ENCODE results near the gene ASTL. TPM values are rescaled to one million over a fixed set of nuclear protein-coding genes. Genes with fewer than 3 reads are reported as not detected.
A peak's percentile ranks its signal among the peaks of the same experiment; 100 is the strongest.

ASTL gene
- total RNA-seq, 1 experiment from 2014 or later: not detected

DNA sequence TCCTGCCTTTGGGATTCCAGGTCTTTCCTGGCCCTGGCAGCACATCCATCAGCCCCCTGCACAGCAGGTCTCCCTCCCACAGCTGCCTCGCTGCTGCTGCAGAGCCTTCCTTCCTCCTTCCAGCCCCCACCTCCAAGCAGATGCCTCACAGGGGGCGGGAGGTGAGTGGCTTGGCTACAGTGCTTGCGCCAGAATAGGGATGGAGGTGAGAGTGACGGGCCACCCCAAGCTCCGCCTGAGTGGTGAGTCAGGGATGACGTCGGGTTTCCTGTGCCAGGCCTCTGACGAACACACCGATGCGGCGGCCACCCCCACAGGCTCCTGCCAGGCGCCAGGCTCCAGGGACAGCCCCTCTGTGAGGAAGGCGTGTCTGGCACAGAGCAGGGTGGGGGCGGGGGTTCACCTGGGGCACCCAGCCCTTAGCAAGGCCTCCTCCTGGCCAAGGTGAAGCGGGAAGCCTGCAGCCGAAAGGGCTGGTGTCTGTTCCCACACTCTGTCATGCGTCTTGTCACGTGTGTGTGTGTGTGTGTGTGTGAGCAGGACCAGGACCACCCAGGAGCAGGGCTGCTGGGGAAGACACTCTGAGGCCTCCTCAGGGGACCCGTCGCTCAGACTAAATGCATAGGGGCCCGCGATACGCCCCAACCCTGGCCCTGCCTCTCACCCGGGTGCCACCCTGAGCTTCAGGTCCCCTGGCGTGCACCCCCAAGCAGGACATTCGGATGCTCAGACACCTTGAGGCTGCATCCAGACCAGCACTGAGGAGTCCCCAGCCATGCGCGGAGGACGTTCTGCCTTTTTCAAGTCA, 10.3 kb upstream of the ASTL start:
- DNase-seq (peak; percentile 50), ATAC-seq (peak; percentile 40; the same call in 1 of the 2 replicates)
- Histone ChIP-seq H3F3A (ENCODE audit: low read length, unreplicated experiment) (no peaks in the 10 kb centered on the region), H4K20me1 (ENCODE audit: low read length) (no peaks in the 10 kb centered on the region), H3K4me1 (ENCODE audit: insufficient read depth, low read length) (peaks cover 11% of the 10 kb centered on the region), H3K4me2 (ENCODE audit: low read length) (no peak overlapping the region), H2AFZ (ENCODE audit: low read length) (no peak overlapping the region), H3K9me2 (replicated peaks; ENCODE audit: low read length) (no peaks in the 10 kb centered on the region), H3K9me3 (ENCODE audit: low read length) (no peaks in the 10 kb centered on the region), H3K27ac (ENCODE audit: low read length) (no peak overlapping the region), H3K9ac (ENCODE audit: low read length) (no peak overlapping the region), H3K79me2 (ENCODE audit: low read length) (peaks cover 12% of the 10 kb centered on the region), H3K27me3 (ENCODE audit: low read length) (no peaks in the 10 kb centered on the region), H3K4me3 (ENCODE audit: low read length) (no peak overlapping the region), H3K36me3 (ENCODE audit: low read depth, low read length) (no peaks in the 10 kb centered on the region)
- ChIA-PET CTCF (no interaction called here), POLR2A (ENCODE audit: unreplicated experiment) (no interaction called here)
- no TSS peak for BruUV-seq (replicated peaks)
- intact Hi-C loops (cut with micrococcal nuclease): no loop called here
- TF ChIP-seq, protein P1, sequence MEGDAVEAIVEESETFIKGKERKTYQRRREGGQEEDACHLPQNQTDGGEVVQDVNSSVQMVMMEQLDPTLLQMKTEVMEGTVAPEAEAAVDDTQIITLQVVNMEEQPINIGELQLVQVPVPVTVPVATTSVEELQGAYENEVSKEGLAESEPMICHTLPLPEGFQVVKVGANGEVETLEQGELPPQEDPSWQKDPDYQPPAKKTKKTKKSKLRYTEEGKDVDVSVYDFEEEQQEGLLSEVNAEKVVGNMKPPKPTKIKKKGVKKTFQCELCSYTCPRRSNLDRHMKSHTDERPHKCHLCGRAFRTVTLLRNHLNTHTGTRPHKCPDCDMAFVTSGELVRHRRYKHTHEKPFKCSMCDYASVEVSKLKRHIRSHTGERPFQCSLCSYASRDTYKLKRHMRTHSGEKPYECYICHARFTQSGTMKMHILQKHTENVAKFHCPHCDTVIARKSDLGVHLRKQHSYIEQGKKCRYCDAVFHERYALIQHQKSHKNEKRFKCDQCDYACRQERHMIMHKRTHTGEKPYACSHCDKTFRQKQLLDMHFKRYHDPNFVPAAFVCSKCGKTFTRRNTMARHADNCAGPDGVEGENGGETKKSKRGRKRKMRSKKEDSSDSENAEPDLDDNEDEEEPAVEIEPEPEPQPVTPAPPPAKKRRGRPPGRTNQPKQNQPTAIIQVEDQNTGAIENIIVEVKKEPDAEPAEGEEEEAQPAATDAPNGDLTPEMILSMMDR (conservative IDR thresholded peaks at IDR 0.05; ENCODE audit: low read depth, low read length): no peak
- TF ChIP-seq EZH2 (IDR thresholded peaks at IDR 0.05; ENCODE audit: low read length, unreplicated experiment) (no peak), EZH2phosphoT487 (IDR thresholded peaks at IDR 0.05; ENCODE audit: borderline replicate concordance, low read length) (no peak)

DNA sequence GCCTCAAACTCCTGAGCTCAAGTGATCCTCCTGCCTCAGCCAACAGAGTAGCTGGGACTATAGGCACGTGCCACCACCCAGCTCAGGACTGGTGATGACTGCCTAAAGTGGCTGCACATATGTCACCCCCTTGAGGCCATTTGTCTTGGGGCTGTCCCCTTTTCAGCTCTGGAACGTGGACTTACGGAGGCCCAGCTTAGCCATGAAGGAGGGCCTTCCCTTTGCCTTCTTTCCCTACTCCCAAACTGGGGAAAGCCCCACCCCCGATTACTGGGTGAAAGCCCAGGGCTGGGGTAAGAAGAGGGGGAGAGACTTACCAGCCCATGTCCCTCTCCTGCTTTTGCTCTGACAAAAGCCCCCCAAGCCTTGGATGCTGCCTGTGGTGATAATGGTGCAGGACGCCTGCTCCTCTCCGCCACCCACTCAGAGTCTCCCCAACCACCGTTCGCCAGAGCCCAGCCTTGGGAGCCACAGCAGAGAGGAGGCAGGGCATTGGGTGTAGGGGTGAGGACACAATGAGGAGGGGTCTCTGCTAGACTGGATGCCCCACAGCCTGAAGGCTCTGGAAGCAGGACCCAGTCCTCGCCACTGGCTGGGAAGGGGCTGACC, 9.4 kb upstream of the ASTL start:
- BruUV-seq (replicated peaks): no TSS peak

More for the DNA sequence above, 9.4 kb upstream of the ASTL start:
- Histone ChIP-seq H3F3A (ENCODE audit: low read length, unreplicated experiment) (no peaks in the 10 kb centered on the region), H3K36me3 (ENCODE audit: low read depth, low read length) (no peaks in the 10 kb centered on the region), H3K9me2 (replicated peaks; ENCODE audit: low read length) (no peaks in the 10 kb centered on the region), H2AFZ (ENCODE audit: low read length) (no peak overlapping the region), H3K79me2 (ENCODE audit: low read length) (peaks cover 12% of the 10 kb centered on the region), H3K4me2 (ENCODE audit: low read length) (no peak overlapping the region), H3K4me1 (ENCODE audit: insufficient read depth, low read length) (peaks cover 11% of the 10 kb centered on the region), H3K9ac (ENCODE audit: low read length) (no peak overlapping the region), H3K4me3 (ENCODE audit: low read length) (no peak overlapping the region), H3K27me3 (ENCODE audit: low read length) (no peaks in the 10 kb centered on the region), H4K20me1 (ENCODE audit: low read length) (no peaks in the 10 kb centered on the region), H3K27ac (ENCODE audit: low read length) (no peak overlapping the region), H3K9me3 (ENCODE audit: low read length) (no peaks in the 10 kb centered on the region)
- intact Hi-C loops (cut with micrococcal nuclease): no loop called here
- CTCF ChIA-PET: no interaction called here
- TF ChIP-seq EZH2 (IDR thresholded peaks at IDR 0.05; ENCODE audit: low read length, unreplicated experiment) (no peak), EZH2phosphoT487 (IDR thresholded peaks at IDR 0.05; ENCODE audit: borderline replicate concordance, low read length) (no peak)
- TF ChIP-seq, protein P1 (conservative IDR thresholded peaks at IDR 0.05; ENCODE audit: low read depth, low read length): no peak
- no peak for DNase-seq
- POLR2A ChIA-PET (ENCODE audit: unreplicated experiment): no interaction called here
- ATAC-seq: no peak

Measured in PC-3 (cell line).